NCI-H526 treated with DMSO at 0.1 percent for 48 hours (cell line): ENCODE data around the gene IGF2R.

Source experiments
- DNase-seq: peaks from one replicate; lab custom pipeline; 2025; lab: John Stamatoyannopoulos, UW

IGF2R gene

DNA sequence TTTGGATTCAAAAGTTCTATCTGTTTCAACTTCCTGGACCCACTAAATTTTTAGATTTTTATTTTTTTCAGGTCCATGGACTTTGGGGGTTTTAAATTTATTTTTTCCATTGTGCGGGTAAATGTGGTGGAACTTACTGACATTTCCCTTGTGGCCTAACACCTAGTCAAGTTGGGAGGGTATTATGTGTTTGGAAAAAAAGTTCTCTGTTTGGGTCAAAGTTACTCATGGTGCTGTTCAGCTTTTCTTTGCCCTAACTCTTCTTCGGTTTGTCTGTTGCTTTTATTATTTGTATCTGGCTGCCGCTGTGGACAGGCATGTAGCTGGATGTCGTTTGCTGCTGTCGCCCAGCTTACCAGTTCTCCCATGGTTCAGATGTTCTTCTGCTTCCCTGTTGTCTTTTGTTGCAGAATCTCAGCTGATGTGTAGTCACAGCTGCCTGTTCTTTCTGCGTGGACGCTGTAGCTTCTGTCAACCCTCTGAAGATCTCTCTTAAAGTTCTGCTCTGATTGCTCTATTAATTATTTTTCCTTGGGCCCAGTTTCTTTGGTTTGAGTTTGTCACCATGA lies 7.9 kb downstream of the IGF2R start:
- DNase-seq, result no peak

DNA sequence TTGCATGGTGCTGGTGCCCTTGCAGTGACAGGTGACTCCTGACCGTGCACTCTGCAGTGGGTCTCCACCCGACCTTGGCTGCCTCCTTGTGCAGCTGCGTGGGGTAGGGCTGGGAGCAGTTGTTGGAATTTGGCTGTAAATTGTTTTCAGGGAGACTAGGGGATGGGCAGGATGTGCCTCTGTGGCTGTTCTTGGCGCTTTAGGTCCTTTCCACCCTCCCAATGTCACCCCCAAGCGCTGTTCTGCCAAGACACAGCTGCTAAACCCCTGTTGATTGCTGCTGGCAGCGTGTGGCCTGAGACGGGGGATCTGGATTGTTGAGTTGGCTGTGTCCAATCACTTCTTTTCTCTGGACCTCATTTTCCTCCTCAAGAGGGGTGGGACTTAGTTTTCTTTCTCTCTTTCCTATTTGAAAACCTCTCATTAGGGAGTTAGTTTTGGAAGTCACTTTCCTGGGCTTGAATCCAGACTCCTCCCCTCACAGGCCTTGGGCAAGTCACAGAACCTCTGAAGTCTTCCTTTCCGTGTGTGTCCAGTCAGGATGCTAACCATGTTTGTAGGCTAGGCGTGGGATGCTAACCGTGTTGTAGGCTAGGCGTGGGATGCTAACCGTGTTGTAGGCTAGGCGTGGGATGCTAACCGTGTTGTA lies 8.5 kb downstream of the IGF2R start:
- no peak for DNase-seq

DNA sequence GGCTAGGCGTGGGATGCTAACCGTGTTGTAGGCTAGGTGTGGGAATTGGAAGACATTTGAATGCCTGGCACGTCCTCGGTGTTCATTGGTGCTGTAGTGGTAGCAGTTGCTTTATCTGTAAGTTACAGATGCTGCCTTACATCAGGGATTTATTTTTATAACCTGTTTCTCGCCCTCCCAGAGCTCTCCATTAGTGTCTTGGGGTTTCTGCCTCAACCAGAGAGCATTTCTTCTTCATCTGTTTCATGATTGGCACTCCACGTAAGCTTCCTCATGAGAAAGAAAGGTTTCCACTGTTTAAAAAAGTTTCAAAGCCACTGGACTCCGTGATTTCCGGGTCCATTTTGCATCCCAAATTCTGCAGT lies 9.0 kb downstream of the IGF2R start:
- no peak for DNase-seq

DNA sequence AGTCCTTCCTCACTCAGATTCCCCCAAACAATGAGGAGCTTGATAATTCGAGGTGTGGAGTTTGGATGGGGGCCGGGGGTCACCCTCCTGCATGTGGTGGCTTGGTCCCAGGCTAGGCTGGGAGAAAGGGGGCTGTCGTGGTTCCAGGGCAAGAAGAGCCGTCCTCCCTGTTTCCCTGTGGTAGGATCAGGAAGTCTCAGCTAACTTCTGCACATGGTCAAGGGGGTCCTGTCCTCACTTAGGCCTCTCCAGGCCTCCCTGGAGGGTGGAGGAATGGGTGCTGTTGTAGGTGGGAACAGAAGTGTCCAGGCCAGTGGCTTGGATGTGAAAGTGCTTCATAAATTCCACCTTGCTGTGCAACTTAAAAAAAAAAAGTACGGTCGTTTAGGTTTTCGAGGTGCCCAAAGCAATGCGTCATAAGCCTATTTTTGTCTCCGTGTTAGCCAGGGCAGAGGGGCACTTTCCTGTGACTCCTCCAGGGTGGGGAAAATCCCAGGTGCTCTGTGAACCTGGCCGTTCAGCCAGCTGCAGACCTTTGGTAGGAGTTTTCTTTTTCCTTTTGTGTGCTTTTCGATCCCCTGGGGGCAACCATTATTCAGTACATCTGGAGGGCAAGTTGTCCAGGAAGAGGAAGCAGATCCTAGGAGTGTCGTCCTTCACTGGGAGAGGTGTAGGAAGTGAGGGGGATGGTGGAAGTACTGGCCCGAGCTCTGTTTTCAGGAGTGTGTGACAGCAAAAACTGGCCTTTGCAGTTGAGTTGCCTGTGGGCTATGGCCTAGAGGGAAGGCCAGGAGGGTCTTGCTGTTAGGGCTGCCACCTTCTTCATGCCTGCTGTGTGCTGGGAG lies 9.6 kb downstream of the IGF2R start:
- DNase-seq, result no peak

DNA sequence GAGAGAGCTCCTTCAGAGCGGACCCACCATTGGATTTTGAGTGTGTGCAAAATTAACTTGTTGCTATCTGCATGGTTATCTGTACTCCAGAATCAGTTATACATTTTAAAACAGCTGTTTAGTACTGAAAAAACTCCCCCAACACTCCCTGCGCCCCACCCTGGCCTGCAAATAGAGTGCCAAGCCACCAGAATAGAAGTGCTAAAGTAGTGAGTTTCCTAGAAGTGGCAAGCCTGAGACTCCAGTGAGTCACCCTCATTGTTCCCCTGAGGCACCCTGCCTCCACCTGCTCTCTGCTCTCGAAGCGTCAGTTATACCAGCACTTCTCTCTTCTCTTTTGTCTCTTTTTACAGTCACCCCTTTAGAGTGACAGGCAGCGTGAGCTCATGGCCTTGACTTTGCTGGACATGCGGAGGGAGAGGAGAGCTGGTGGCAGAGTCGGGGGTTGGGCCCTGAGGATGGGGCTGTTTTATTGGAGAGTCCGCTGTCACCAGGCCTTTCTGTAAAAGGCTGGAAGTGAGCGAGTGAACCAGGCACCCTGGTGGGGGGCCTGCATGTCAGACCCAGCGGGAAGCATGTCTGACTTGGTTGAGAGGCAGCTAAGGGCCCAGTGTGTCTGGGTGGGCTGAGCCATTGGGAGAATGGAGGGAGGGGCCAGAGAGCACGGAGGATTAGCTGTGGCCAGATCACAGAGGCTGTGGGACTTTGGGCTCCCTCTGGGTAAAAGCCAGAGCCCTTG lies 10.4 kb downstream of the IGF2R start:
- DNase-seq, result no peak

DNA sequence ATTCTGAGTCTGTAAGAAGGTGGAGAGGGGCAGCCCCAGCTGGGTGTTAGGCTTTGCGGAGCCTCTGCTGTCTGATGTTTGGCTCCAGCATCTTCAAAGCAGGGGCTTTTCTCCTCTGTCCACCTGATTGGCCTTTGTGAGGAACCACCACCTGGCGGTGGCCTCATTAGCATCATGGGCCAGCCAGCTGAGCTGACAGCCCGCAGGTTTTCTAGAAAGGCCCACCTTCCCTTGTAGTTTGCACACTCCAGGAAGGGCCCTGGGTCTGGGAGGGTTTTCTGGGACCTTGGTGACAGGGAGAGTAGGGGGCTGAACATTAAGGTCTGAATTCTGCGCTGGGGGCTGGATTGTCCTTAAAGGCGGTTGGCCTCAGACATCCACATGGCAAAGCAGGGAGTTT lies 11.6 kb downstream of the IGF2R start:
- no peak for DNase-seq

DNA sequence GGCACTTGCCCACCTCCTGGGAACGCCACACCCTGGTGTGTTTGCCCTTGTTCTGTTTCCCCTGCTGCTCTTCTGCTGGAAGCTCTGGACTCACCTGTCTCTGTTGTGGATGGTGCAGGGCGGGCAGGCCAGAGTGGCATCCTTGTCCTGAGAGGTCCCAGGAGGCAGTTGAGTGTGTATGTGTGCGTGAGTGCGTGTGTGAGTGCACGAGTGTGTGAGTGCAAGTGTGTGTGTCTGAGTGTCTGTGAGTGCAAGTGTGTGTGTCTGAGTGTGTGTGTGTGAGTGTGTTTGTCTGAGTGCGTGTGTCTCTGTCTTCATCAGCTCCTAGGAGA lies 12.2 kb downstream of the IGF2R start:
- DNase-seq, result no peak

DNA sequence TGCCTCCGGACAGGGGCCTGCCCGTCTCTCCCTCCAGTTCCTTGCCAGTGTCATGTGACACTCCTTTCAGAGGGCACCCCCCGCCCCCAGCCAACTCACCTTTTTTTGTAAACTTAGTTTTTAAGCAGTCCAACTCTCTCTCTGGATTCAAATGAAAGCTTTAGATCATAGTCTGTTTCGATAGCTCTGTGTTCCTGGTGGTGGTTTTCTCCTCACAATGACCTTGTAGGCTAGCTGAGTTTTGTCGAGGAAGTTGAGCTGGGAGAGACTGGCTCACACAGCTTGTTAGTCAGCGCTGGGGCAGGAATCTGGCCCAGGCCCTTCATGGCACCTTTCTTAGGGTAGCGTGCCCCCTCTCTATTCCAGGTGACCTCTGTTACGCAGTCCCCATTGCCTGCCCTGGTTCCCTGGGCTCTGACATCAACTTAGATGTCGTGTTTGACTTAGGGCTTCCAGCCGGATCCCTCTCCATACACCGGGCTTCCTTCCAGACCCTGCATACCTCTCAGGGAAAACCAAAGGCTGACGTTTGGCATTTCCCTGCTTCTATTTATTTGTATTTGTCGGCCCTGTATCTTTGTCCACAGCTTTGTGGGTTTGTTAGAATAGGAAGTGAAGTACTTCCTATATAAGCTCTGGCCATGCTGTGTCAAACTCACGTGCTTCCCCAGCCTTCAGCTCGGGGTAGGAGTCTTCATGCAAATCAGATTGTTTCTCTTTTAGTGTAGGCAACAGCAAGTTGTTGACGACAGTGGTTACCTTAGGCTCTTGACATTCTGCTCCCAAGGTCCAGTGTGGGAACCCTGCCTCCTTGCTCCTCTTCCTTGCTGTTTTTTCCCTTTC lies 12.7 kb downstream of the IGF2R start:
- peak; percentile 11 for DNase-seq

DNA sequence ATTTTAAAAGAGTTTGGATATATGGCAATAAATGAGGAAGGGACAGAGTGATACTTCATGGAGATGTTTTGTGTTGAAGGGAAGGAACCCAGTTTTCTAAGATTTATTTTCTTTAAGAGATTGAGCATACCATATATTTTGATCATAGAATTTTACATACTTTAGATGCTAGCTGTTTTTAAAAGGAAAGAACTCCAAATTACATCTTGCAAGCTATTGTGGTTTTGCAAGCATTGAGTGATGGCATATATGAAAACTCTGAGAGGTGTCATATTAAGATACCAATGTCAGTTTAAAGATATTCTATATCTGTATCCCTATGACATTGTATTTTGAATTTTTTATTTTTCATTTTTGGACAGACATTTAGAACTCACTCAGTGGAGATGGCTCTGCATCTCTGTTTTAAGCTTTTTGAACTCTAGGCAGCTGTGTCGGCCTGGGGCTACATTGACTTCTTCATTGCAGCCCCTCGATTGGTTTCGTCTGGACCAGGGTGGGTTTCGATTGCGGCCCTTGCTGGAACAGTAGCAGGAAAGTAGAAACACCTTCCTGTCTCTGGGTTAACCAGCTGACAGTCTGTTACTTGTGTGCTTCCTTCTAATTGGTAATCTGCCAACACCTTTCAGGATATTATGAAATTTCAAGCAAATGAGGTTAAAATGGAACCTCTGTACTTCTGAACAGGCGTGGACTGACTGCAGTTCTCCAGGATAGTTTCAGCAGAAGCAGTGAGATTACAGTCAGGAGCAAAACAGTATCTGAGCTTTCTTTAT lies 14.0 kb downstream of the IGF2R start:
- no peak for DNase-seq

DNA sequence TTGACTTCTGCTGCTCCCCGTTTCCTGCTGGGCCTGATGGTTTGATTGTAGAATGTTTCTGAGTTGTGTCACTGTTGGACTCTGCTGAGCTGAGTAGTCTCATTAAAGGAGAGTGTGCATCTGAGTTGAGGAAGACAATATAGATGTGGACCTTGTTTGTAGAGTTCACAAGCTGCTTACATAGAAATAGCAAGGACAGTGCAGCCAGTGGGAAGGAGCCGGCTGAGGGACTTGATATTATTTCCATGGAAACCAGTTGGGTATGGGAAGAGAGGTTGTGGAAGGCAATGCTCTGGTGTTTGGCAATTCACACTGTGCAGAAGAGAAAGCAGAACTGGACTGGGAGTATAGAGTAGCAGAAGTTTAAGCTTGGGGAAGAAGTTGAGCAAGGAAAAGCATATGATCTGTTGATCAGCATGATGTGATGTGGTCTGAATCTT lies 14.8 kb downstream of the IGF2R start:
- DNase-seq, result no peak

DNA sequence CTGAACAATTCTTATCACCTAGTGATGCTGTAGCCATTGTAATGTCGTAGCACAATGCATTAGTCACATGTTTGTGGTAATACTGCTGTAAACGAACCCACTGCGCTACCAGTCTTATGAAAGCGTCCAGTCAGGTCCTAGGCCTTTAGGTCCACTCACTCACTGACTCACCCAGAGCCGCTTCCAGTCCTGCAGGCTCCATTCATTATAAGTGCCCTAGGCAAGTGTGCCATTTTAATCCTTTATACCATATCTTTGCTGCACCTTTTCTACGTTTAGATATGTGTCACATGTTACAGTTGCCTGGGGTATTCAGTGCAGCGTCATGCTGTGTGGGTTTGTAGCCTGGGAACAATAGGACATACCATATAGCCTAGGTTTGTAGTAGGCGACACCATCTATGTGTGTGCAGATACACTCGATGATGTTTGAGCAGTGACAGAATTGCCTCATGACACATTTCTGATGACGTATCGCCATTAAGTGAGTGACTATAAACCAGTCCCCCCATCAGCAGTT lies 15.4 kb downstream of the IGF2R start:
- DNase-seq, result no peak

DNA sequence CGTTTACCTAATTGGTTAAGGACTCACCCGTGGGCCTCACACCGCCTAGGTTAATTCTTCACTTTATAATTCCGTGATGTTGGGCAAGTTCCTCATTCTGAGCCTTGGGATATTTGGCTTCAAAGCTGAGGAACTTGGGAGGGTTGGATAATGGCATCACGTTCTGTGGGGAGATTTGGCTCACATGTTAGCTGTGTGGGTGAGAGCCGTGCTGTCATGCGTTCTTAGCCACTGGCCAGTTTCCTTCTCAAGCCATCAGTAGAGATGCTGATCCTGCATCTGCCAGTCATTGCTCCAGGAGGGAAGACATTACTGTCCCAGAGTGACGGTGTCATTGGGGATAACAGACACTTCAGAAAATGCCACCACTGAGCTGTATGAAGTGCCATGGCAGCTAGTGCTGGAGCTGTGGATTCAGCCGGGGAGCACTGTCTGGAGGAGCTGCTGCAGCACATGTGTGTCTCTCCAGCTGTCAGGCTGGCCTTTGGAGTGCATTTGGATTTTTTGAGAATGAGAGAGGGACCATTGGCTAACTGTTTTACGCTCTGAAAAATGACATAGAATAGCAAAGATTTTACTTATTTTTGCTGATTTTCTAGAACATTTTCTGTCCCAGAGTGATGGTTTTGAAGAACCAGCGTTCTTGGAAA lies 16.5 kb downstream of the IGF2R start:
- no peak for DNase-seq

DNA sequence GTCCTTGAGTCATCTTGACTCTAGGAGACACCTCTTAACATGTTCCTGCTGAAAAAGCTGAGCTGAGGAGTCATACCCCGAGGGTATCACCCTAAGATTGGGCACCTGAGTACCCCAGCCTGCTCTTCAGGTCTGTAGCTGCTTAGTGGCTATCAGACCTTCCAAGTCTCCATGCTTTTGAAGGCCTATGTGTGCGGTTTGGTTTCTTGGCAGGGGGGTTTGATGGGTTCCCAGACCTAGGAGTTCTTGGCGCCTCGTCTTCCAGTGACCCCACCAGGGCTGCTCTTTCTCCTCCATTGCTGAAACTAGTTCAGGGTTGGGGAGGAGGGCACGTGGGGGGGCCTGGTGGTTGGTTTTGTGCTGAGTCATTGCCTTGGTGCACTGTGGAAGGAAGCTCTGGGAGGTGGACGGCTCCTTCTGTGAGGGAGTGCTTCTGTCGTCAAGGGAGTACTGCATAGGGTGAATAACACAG lies 20.1 kb downstream of the IGF2R start:
- DNase-seq, result no peak

DNA sequence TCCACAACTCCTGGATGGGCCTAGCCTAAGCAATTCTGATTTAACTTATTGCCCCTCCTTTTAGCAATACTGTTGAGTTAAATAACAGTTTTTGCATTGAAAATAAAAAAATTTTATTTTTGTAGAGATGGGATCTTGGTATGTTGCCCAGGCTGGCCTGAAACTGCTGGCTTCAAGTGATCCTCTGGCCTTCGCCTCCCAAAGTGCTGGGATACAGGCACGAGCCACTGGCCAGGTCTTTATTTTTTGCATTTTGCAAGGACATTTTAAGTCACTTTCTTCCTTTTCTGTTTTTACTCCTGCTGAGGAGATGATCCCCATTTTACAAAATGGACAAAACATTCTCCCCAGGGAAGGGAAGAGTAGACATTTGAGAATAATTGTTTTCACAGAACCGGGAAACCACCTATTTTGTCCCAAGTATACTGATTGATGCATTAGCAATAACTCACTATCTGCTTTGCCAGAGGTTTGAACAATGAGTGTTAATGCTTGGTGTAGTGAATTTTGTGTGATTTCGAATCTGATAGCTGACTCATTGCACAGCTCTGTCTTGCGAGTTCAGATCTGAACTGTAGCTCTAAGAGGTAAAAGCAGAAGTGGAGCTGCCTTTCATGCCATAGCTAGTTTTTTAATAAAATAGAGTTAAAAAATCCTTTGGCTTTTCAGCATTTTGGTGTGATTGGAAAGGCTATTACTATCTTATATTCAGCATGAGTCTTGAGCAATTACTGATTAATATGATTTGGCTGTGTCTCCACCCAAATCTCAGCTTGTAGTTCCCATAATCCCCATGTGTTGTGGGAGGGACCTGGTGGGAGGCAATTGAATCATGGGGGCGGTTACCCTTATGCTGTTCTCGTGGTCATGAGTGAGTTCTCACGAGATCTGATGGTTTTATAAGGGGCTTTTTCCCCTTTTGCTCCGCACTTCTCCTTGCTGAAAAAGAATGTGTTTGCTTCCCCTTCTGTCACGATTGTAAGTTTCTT lies 20.9 kb downstream of the IGF2R start:
- no peak for DNase-seq

DNA sequence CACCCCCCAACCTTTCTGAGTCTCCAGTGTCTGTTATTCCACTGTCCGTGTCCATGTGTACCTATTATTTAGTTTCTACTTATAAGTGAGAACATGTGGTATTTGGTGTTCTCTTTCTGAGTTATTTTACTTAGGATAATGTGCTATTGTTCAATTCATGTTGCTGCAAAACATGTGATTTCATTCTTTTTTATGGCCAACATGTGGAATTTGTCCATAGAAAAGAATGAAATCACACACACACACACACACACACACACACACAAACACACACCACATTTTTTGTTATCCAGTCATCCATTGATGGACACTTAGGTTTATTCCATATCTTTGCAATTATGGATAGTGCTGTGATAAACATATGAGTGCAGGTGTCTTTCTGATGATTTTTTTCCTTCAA lies 23.5 kb downstream of the IGF2R start:
- DNase-seq, result no peak

DNA sequence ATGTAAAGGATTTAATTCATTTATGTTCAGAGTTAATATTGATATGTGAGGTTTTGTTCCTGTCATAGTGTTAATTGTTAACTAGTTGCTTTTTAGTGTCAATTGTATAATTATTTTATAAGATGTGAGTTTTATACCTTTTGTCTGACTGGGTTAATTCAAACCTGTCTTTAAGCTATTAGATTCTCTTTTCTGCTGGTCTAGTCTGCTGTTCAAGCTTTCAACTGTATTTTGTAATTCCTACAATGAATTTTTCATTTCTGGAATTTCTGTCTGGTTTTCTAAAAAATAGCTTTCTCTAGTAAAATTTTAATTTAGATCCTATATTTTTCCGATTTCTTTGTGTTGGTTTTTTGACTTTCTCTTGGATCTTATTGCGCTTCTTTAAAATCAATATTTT lies 26.5 kb downstream of the IGF2R start:
- DNase-seq, result no peak

DNA sequence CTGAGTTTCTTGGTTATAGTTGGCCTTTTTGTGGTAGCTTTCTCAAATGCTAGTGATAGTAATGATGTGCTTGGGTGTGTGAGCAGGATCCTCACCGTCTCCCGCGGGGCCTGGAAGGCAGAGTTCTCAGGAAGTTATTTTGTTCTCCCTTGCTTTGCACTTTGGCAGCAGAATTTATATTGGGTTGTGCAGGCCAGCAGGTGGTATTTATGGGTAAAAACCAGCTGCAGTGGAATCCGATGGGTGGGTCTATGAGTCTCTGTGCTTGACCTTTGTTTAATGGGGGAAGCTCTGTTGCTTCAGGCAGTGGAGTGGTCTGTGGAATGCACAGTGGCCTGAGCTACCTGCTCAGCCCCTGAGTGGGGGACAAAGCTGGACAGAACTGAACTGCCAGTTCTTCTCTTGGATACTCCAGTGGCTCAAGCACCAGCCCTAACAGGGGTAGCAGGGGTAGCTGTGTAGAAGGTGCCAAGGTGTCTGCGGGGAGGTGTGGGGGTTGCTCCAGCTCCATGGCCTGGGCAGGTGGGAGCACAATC lies 27.3 kb downstream of the IGF2R start:
- DNase-seq, result no peak

DNA sequence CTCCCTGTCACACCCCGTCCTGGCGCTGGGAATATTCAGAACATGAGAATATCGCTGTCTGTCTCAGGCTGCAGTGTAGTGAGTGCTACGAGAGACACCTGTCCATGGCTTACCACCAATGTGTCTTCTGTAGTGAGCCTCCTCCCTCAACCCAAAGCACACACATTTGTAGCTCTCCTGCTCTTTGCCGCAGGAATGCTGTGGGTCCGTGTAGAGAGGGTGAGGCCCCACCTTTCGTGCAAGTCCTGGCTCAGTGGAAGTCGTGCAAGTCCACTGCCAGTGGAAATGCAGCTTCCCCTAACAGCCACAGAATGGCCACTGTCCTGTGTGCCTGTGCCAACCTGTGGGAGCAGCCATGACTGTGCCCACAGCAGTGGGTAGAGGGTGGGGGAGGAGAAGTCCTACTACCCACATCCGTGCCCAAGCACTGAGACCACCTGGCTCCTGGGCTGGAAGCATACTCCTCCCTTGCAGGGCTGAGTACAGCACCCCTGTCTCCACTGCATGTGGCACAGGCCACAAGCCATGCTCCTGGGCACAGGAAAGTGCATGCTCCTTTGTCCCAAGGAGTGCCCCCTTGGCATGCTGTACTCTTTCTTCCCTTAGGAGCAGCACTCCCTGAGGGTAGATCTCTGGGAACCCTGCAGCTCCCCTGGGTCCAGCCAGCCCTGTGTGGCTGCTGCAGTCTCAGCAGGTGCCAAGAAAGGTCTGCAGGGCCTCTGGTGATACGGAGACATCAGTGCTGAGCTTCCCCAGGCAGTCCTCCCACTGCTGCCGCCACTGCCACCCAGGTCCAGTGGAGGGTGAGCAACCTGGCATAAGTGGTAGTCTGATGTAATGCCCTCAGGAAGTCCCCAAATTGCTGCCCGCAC lies 28.0 kb downstream of the IGF2R start:
- no peak for DNase-seq
